CD14-positive monocyte (primary cell): Measurements from ENCODE around the gene TNPO1. TPM values are rescaled to one million over a fixed set of nuclear protein-coding genes. Genes with fewer than 3 reads are reported as not detected.

Experiments used
- DNase-seq, 3 donors: peaks; one replicate each; pipeline ENCODE4 v3.0.0-alpha.2; 2011 to 2022
- H2AFZ ChIP-seq: 2 replicates; pipeline ENCODE4 v1.6.0; 2012; ENCODE audit warnings: mild to moderate bottlenecking, low read depth, low read length, inconsistent platforms; ENCODE audit not compliant: insufficient read depth, poor library complexity, severe bottlenecking
- H3K27ac ChIP-seq, 2 donors: 1 replicate in 1 of 2; 2 replicates in 1 of 2; pipeline ENCODE4 v1.5.1; 2012 to 2013; ENCODE audit warnings: low read length in 2 of 2, control low read depth in 1 of 2, inconsistent platforms in 1 of 2, low read depth in 1 of 2, mild to moderate bottlenecking in 1 of 2
- H3K27me3 ChIP-seq, 2 donors: one replicate each; pipeline versions ENCODE4 v1.6.0 to v1.6.1; 2011 to 2013; ENCODE audit warnings: low read length in 2 of 2; ENCODE audit not compliant: control insufficient read depth in 2 of 2, insufficient read depth in 2 of 2
- H3K36me3 ChIP-seq, 2 donors: replicated peaks in 1 of 2; 1 replicate in 1 of 2; 2 replicates in 1 of 2; pipeline versions ENCODE4 v1.5.1 to v1.6.1; 2012 to 2013; ENCODE audit warnings: low read length in 2 of 2, control low read depth in 1 of 2, inconsistent platforms in 1 of 2, mild to moderate bottlenecking in 1 of 2; ENCODE audit not compliant: insufficient read depth in 2 of 2, control insufficient read depth in 1 of 2
- H3K4me1 ChIP-seq, 2 donors: 1 replicate in 1 of 2; 2 replicates in 1 of 2; pipeline versions ENCODE4 v1.5.1 to v1.6.1; 2012 to 2013; ENCODE audit warnings: low read length in 2 of 2, control low read depth in 1 of 2, inconsistent platforms in 1 of 2, mild to moderate bottlenecking in 1 of 2, moderate library complexity in 1 of 2; ENCODE audit not compliant: insufficient read depth in 2 of 2, control insufficient read depth in 1 of 2
- H3K4me2 ChIP-seq: replicated peaks from 2 replicates; pipeline ENCODE3; 2012; ENCODE audit warnings: low read length, moderate library complexity, mild to moderate bottlenecking; ENCODE audit not compliant: poor library complexity, severe bottlenecking; ENCODE audit errors: extremely low read depth
- H3K4me3 ChIP-seq, 3 experiments: fragments of 200-600 bp in 1 of 3; sonication (generic) in 1 of 3; replicated peaks in 1 of 3; 1 replicate in 2 of 3; 2 replicates in 1 of 3; pipeline ENCODE4 v1.5.1; 2011 to 2013; ENCODE audit warnings: low read length in 3 of 3, mild to moderate bottlenecking in 3 of 3, control low read depth in 2 of 3, low read depth in 2 of 3, inconsistent platforms in 1 of 3, moderate library complexity in 1 of 3
- H3K79me2 ChIP-seq: 2 replicates; pipeline ENCODE4 v1.6.0; 2012; ENCODE audit warnings: mild to moderate bottlenecking, control low read depth, inconsistent platforms, low read length, moderate library complexity; ENCODE audit not compliant: insufficient read depth
- H3K9ac ChIP-seq: 2 replicates; pipeline ENCODE4 v1.6.0; 2017; ENCODE audit warnings: low read length, mild to moderate bottlenecking; ENCODE audit not compliant: insufficient read depth, poor library complexity, severe bottlenecking
- H3K9me3 ChIP-seq, 2 donors: replicated peaks in 1 of 2; 1 replicate in 1 of 2; 2 replicates in 1 of 2; pipeline versions ENCODE4 v1.5.1 to v1.6.1; 2012 to 2013; ENCODE audit warnings: low read length in 2 of 2, control low read depth in 1 of 2; ENCODE audit not compliant: control insufficient read depth in 1 of 2, insufficient read depth in 1 of 2
- H4K20me1 ChIP-seq: 2 replicates; pipeline ENCODE4 v1.6.0; 2012; ENCODE audit warnings: mild to moderate bottlenecking, low read length, control low read depth, moderate library complexity; ENCODE audit not compliant: insufficient read depth
- H3K27ac Mint-ChIP-seq, 7 donors: one replicate each; pipeline ENCODE4 v1.8.0; 2020; ENCODE audit warnings: mild to moderate bottlenecking in 7 of 7, mixed read lengths in 7 of 7, moderate library complexity in 6 of 7, inconsistent platforms in 2 of 7
- H3K27me3 Mint-ChIP-seq, 3 donors: one replicate each; pipeline ENCODE4 v1.8.0; 2021 to 2022; ENCODE audit warnings: low read depth in 3 of 3, mild to moderate bottlenecking in 3 of 3, mixed read lengths in 3 of 3, moderate library complexity in 3 of 3, inconsistent platforms in 1 of 3
- H3K36me3 Mint-ChIP-seq, 2 donors: one replicate each; pipeline ENCODE4 v1.8.0; 2020; ENCODE audit warnings: mixed read lengths in 2 of 2, inconsistent platforms in 1 of 2, mild to moderate bottlenecking in 1 of 2
- H3K4me1 Mint-ChIP-seq: one replicate; pipeline ENCODE4 v1.8.0; 2020; ENCODE audit warnings: mild to moderate bottlenecking, mixed read lengths
- H3K4me3 Mint-ChIP-seq, 2 donors: one replicate each; pipeline ENCODE4 v1.8.0; 2020; ENCODE audit warnings: mild to moderate bottlenecking in 2 of 2, mixed read lengths in 2 of 2, moderate library complexity in 1 of 2
- H3K9me3 Mint-ChIP-seq, 7 donors: one replicate each; pipeline ENCODE4 v1.8.0; 2020 to 2022; ENCODE audit warnings: mixed read lengths in 7 of 7, mild to moderate bottlenecking in 6 of 7, moderate library complexity in 6 of 7, inconsistent platforms in 2 of 7
- WGBS: methylation state at CpG from one replicate; pipeline ENCODE4 v1.1.5; 2013; ENCODE audit warnings: missing lambda C conversion rate; ENCODE audit not compliant: insufficient coverage; 5-methylcytosine and 5-hydroxymethylcytosine counted together
- intact Hi-C, 2 donors: fragments of 100-400 bp; cut with micrococcal nuclease; formaldehyde crosslinking; loops; one replicate each; pipeline versions ENCODE4 v1.15.0 to v1.15.1; 2023
- polyA plus RNA-seq, 3 donors: library from polyadenylated mRNA; depleted of rRNA in 1 of 3; unstranded in 2 of 3; stranded (reverse) in 1 of 3; fragments of 300-500 nt in 2 of 3; fragments of >200 nt in 1 of 3; fragmentation: Illumina TruSeq in 2 of 3; gene quantifications; 1 replicate in 2 of 3; 2 replicates in 1 of 3; pipeline ENCODE4 v1.2.3, GENCODE V29; 2012 to 2021
- TF ChIP-seq, protein P1 (sequence below): fragments of 200-600 bp; IDR thresholded peaks from one replicate; pipeline ENCODE4 v1.8.0; 2022; ENCODE audit warnings: antibody characterized with exemption, mild to moderate bottlenecking

TNPO1 gene
- polyA plus RNA-seq, 3 donors: 9.3 to 28.1 (median 26.3) TPM

DNA sequence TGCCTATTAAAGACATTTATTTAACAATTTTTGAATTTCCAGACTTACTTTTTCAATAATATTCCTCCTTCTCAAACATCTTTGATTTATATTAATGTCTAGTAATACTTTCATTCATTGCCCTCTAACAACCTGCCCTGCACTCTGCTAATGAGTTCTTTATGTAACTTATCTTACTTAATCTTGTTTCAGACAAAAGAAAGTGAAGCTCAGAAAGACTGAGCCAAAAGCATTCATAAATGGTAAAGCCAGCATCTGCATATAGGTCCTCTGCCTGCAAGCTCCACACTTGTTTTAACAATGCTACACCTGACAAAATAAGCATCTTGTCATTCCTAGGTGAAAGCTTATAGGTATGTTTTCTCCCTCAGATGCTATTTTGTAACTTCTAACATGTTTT is 2.4 kb upstream of the TNPO1 start:
- Mint-ChIP-seq H3K4me3 (no peak overlapping the region), H3K9me3 (no peaks in the 10 kb centered on the region), H3K36me3 (no peaks in the 10 kb centered on the region), H3K27me3 (no peaks in the 10 kb centered on the region), H3K27ac (no peak overlapping the region), H3K4me1 (peaks cover 27% of the 10 kb centered on the region)
- Histone ChIP-seq H3K27me3 (no peaks in the 10 kb centered on the region), H4K20me1 (no peaks in the 10 kb centered on the region), H3K9ac (no peak overlapping the region), H3K9me3 (no peaks in the 10 kb centered on the region), H3K4me2 (no peak overlapping the region), H3K79me2 (peaks cover 11% of the 10 kb centered on the region), H3K4me1 (peaks cover 15 to 39% of the 10 kb centered on the region in 2 donors), H2AFZ (no peak overlapping the region), H3K36me3 (no peaks in the 10 kb centered on the region), H3K27ac (no peak overlapping the region), H3K4me3 (no peak overlapping the region)
- intact Hi-C loops: loop anchor here (10.0 kb wide), 3 partner anchors 199 to 681 kb away; partner anchors contain the start of gene BTF3 (in 1 of the 2)
- no peak for DNase-seq
- TF ChIP-seq, protein P1, sequence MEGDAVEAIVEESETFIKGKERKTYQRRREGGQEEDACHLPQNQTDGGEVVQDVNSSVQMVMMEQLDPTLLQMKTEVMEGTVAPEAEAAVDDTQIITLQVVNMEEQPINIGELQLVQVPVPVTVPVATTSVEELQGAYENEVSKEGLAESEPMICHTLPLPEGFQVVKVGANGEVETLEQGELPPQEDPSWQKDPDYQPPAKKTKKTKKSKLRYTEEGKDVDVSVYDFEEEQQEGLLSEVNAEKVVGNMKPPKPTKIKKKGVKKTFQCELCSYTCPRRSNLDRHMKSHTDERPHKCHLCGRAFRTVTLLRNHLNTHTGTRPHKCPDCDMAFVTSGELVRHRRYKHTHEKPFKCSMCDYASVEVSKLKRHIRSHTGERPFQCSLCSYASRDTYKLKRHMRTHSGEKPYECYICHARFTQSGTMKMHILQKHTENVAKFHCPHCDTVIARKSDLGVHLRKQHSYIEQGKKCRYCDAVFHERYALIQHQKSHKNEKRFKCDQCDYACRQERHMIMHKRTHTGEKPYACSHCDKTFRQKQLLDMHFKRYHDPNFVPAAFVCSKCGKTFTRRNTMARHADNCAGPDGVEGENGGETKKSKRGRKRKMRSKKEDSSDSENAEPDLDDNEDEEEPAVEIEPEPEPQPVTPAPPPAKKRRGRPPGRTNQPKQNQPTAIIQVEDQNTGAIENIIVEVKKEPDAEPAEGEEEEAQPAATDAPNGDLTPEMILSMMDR: no peak

DNA sequence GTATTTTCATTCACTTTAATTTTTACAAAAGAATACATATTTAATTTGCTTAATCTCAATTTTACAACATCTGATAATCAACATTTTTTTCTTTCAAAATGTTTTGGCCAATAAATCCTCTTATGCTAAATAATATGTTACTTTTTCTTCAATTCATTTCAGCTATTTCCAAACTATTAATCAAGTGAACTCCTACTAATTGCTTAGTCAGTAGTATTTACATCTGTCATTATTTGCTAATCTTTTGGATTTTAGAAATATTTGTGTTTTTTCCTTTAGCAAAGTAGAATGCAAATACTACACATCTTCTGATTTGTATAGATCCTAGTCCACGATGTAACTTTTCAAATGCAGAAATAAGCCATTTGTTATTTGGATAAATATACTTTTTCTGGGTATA is 1.6 kb upstream of the TNPO1 start:
- intact Hi-C loops: loop anchor here (5.0 to 10.0 kb wide), 4 partner anchors 142 to 680 kb away; partner anchors contain the start of genes BTF3 (in 1 of the 2) and FCHO2 (in 1 of the 2)
- H3K27ac ChIP-seq: no peak overlapping the region
- peaks cover 29% of the 10 kb centered on the region for H3K4me1 Mint-ChIP-seq
- WGBS: no CpG with 5 or more reads among the region's 1 CpG
- H2AFZ ChIP-seq: no peak overlapping the region
- no peak overlapping the region for H3K27ac Mint-ChIP-seq
- no peaks in the 10 kb centered on the region for H3K27me3 ChIP-seq
- H3K27me3 Mint-ChIP-seq: no peaks in the 10 kb centered on the region
- no peaks in the 10 kb centered on the region for H4K20me1 ChIP-seq
- H3K4me2 ChIP-seq: no peak overlapping the region
- H3K36me3 Mint-ChIP-seq: no peaks in the 10 kb centered on the region
- peaks cover 15 to 39% of the 10 kb centered on the region in 2 donors for H3K4me1 ChIP-seq
- H3K9me3 Mint-ChIP-seq: no peaks in the 10 kb centered on the region
- no peak for DNase-seq
- no peak overlapping the region for H3K9ac ChIP-seq
- no peak overlapping the region for H3K4me3 Mint-ChIP-seq
- TF ChIP-seq, protein P1: no peak
- no peaks in the 10 kb centered on the region for H3K36me3 ChIP-seq
- H3K4me3 ChIP-seq: no peak overlapping the region
- no peaks in the 10 kb centered on the region for H3K9me3 ChIP-seq
- H3K79me2 ChIP-seq: peaks cover 17% of the 10 kb centered on the region
